GM21367 (cell line): ENCODE measurements around the gene SLIT3.

Experiments used
- ATAC-seq: cut with Tn5 transposase; IDR thresholded peaks from one replicate; pipeline ENCODE4 v1.9.1; 2021; ENCODE audit not compliant: unreplicated experiment

SLIT3 gene

DNA sequence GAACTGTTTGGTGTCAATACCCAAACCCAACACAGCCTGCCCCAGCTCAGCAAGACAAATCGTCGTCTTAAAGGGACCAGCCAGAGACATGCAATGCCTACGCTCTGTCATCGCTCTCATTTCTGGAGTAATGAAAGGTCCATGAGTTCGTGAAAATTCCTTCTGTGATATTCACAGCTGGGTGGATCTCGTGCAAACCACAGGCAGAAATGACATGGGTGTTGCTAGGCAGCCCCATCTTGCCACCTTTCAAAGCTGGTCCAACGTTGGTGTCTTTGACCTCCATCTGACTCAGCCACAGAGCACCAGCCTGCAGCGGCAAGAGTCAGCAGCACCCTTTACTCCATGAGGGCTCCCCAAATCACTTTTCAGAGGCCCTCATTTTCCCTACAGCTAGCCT, 215.3 kb downstream of the SLIT3 start:
- no peak for ATAC-seq

DNA sequence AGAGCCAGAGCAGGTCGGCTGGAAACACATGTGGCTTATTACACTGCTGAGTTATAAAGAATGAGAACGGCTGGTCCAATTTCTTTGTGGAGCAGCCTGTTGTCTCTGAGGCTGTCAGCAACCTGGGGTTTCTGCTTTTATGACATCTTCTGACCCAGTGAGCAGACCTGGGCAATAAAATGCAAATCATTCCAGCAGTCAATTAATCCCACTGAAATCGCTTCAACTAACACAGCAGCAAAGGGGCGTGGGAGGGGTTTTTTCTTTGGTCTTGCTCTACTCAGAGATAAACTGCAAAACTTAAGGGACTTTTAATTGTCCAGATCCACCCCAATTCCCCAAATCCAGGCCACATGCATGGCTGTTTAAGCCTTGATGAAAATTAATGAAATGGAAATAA, 215.7 kb downstream of the SLIT3 start:
- ATAC-seq, result no peak

DNA sequence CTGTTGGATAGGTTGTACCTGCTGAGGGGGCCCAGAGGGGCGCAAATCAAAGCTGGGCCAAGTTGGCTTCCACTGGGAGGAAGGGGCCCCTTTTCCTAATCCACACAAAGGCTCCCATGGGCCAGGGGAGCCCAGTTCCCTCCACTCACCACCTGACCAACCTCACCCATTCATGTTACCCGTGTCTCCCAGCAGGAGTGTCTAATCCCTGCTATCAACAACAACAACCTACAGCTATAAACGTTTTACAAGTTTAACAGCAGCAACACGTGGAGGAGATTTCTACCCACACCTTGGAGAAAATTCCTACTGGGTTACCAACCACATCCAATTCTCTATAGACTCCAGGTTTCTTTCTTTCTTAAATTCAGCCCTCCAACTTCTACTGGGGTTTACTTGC, 216.2 kb downstream of the SLIT3 start:
- no peak for ATAC-seq

GRCh38 chr5:169083394-169084018, 217.4 kb downstream of the SLIT3 start:
- no peak for ATAC-seq

- ATAC-seq, result no peak
Measured at GRCh38 chr5:169081000-169081724, 219.8 kb downstream of the SLIT3 start.

DNA sequence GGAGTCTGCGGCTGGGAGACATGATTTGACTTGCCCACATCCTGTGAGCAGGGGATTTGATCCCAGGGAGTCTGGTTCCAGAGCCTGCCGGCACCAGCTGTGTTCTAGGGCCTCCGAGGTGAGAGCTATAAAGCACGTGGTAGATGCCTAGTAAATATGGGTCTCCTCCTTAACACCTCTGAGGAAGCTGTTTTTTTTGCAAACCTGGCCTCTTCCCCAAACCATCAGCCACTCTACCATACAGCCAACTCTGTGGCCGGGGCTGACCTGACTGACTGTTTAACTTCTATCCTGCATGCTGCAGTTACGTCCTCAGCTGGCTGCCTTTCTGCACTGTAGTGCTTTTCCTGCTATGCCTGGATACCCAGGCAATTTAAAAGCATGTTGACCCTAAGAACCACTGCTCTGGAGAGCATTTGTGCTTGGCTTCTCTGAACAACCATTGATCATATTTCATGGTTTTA, 220.5 kb downstream of the SLIT3 start:
- ATAC-seq, result no peak

DNA sequence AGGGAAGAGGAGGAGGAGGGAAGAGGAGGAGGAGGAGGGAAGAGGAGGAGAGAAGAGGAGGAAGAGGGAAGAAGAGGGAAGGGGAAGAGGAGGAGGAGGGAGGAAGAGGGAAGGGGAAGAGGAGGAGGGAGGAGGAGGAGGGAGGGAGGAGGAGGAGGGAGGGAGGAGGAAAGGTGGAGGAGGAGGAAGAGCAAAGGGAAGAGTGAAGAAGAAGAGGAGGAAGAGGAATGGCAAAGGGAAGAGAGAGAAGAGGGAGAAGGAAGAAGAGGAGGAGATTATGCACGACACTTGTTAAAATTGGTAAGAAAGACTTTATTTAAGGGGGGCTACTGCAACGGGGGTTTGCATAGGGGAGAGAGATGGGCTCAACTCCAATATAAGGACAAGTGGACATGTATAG, 221.2 kb downstream of the SLIT3 start:
- no peak for ATAC-seq

- no peak for ATAC-seq
Measured at GRCh38 chr5:169074839-169075238, 226.1 kb downstream of the SLIT3 start.

DNA sequence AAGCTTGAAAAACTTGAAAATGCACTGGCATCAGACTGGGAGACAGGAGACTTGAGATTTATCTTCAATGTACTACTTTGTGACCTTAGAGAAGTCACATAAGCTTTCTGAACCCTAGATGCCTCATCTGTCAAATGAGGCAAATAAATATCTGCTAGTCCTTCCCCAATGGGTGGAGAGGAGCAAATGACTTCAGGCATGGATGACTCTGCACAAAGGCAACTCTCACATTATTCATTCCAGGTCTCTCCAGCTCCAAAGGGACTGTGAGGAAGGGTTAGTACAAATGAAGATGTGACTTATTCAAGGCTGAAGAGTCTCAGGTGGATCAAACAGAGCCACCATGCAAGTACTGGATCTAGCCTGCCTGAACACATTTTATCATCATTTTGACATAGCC, 228.7 kb downstream of the SLIT3 start:
- no peak for ATAC-seq

GRCh38 chr5:169070413-169070812, 230.5 kb downstream of the SLIT3 start:
- ATAC-seq, result no peak

DNA sequence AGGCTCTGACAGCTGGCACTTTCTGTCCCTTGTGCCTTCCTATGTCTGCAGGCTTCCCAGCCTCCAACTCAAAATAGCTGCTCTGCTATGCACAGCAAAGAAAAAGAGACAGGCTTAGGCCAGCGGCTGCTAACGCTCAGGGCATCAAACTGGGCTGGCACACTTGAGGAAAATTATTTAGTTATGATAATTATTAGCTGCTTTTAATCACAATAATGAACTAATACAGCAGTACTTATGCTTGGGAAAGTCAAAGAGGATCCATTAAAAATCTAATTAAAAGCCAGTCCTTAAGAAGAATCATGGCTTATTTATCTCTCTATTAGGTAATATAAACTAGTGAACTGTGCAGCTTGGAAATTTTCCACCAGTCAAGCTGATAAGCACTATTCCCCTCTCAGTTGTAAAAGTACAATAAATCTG, 233.2 kb downstream of the SLIT3 start:
- ATAC-seq, result no peak

GRCh38 chr5:169065400-169065799, 235.5 kb downstream of the SLIT3 start:
- ATAC-seq, result no peak

DNA sequence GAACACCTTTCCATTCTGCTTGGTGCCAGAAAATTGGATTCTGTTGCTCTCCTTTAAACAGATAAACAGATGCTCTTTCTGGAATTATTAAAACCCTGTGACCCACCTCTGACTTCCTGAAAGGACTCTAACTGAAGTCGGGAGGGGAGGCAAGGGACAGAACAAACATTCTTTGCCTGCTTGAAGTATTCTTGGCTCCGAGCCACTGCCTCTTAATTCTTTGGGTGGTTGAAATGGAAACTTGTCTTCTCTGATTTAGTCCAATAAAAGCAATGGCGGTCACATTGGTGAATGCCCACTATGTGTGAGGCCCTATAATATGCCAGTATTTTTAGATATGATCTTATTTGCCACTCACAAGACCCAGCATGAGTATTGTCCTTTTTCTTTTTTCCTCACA, 236.8 kb downstream of the SLIT3 start:
- no peak for ATAC-seq

- no peak for ATAC-seq
Measured at GRCh38 chr5:169063316-169063953, 237.5 kb downstream of the SLIT3 start.

DNA sequence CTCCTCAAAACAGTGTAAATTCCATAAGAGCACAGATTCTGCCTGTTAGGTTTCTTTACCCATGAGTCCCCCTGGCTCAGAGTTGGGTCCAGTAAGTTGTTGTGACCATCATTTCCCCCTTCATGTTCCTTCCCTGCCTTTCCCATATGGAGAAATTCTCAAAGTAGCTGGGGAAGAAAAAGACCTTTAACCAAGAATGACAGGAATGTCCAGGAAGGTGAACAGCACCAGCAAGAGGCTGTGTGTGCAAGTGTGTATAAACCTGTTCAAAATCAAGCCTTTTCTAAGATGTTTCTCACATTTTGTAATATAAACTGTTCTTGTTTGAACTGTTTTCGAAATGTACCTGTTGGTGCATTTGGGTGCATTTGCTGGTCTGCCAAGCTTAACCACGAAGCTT, 238.2 kb downstream of the SLIT3 start:
- ATAC-seq, result no peak

GRCh38 chr5:169054506-169054905, 246.4 kb downstream of the SLIT3 start:
- ATAC-seq, result no peak

- no peak for ATAC-seq
Measured at GRCh38 chr5:169052207-169052606, 248.7 kb downstream of the SLIT3 start.

DNA sequence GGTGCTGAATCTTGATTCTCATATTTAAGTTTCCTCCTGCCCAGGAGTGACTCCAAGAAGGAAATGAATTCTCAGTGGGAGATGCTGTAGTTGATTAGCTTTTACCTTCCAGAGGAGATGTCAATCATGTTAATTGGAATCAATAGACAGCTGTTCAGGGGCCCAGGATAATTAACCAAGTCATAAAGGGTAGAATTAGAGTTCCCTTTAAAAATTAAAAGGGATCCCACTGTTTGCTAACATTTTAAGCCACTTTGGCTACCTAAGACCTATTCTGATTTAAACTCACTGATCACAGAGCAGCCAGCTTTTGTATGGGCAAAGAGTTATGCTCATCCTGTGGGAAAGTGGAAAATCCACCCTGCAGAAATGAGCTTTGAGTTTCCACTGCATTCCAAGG, 249.6 kb downstream of the SLIT3 start:
- ATAC-seq, result no peak

DNA sequence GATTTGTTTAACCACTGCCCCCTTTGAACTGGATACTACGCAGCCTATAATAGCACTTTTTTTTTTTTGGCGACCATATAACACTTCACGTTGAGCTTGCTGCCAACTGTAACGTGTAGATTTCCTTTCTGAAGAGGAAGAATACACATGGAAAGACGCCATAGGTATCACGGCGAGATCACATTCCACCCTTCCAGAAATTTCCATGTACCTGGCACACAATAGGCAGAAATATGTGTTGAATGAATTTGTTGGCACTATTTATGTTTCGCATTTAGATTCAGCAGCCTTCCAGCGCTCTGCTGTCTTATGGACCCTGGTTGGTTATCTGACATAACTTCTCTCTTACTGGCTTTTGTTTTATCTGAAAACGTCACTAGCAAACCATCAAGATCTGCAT, 250.3 kb downstream of the SLIT3 start:
- ATAC-seq, result no peak

DNA sequence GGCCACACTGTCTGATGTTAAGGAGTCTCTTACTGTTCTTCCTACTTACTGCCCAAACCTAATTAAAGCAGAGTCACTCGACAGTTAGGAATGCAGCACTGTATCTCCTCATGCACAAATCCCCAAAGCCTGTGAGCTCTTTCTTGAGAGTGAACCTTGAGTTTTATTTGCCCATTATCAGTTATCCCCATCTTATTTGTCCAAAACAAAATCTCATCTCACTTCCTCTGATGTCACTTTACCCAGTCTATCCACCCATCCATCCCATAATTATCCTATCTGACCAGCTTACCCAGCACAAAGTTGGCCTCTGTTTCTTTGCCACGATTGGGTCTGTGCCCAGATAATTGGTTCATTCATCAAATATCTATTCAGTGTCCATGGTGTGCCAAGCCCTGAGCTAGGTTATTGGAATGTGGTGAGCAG, 250.8 kb downstream of the SLIT3 start:
- ATAC-seq, result no peak

DNA sequence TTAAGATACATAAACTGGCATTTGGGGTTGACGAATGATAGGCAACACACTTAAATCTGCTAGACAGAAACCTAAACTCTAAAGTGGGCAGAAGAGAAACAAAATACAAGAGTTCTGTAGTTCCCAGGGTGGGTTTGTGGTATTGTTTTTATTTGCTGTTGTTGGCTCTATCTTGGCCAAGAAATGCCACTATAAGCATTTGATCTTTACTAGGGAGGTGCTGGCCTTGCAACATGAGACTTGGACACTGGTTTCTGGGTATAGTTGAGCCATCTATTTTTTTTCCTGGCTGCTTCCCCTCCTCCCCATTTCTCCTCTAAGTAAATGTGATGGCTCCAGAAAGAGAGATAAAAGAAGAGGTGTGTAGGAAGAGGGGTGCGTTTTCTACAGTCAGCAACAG, 251.2 kb downstream of the SLIT3 start:
- ATAC-seq, result no peak
